ENCODE data around the gene BAIAP2L1.

BAIAP2L1 gene

DNA sequence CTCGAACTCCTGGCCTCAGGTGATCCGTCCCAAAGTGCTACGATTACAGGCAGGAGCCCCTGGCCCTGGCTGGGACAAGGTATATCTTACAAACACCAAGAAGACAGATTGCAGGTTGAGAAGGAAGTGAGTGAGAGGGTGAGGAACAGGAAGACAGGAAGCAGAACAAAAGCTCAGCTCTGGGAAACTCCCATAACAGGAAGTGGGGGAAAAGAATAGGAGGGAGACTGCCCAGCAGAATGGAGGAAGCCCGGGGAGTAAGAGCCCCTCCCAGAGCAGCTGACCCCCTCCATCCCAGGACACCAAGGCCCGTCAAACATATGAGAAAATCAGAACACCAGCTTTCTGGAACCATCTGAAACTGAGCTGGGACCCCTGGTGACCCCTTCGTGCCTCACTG is 151.8 kb downstream of the BAIAP2L1 start:
- no peak for DNase-seq (ENCODE audit: low read depth)
- no peak overlapping the region for H3K4me3 ChIP-seq (ENCODE audit: low read depth, low read length)
- TF ChIP-seq, protein P1, sequence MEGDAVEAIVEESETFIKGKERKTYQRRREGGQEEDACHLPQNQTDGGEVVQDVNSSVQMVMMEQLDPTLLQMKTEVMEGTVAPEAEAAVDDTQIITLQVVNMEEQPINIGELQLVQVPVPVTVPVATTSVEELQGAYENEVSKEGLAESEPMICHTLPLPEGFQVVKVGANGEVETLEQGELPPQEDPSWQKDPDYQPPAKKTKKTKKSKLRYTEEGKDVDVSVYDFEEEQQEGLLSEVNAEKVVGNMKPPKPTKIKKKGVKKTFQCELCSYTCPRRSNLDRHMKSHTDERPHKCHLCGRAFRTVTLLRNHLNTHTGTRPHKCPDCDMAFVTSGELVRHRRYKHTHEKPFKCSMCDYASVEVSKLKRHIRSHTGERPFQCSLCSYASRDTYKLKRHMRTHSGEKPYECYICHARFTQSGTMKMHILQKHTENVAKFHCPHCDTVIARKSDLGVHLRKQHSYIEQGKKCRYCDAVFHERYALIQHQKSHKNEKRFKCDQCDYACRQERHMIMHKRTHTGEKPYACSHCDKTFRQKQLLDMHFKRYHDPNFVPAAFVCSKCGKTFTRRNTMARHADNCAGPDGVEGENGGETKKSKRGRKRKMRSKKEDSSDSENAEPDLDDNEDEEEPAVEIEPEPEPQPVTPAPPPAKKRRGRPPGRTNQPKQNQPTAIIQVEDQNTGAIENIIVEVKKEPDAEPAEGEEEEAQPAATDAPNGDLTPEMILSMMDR (IDR thresholded peaks at IDR 0.05; ENCODE audit: insufficient read depth, low read depth, low read length, missing control alignments): no peak

DNA sequence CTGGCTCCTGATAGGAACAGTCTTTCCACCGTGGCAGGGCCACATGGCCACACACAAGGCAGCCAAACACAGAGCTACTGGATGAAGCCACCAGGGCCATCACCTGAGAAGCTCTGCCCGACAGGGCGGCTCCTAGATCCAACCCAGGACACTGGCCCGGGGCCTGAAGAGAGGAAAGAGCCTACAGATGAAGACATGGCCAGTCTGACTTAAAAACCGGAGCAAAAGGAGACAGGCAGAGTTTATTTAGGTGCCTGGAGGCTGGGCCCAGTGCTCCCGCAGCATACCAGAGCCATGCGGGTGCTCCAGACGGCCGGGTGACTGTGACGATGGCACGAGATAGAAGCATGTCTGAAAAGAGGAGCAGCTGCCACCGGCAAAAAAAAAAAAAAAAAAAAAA is 152.7 kb downstream of the BAIAP2L1 start:
- H3K4me3 ChIP-seq (ENCODE audit: low read depth, low read length): no peak overlapping the region
- DNase-seq (ENCODE audit: low read depth): no peak
- TF ChIP-seq, protein P1 (IDR thresholded peaks at IDR 0.05; ENCODE audit: insufficient read depth, low read depth, low read length, missing control alignments): no peak

DNA sequence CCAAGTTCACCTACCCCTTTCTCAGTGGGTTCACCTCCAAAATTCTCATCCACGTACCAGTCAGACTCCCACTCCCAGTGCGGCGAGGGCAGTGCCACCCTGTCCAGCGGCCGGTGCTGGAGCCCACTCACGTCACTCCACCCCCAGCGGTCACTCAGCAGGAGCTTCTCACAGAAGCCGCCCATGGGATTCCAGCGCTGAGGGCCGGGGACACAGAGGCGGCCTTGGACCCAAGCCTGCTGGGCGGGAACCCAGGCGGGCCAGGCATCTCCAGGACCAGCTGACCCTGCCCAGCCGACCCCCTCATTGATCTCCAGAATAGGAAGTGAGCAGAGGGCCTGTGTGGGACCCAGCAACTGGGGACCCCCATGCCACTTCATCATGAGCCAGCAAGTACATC is 156.0 kb downstream of the BAIAP2L1 start:
- no peak for DNase-seq (ENCODE audit: low read depth)
- no peak overlapping the region for H3K4me3 ChIP-seq (ENCODE audit: low read depth, low read length)
- TF ChIP-seq, protein P1 (IDR thresholded peaks at IDR 0.05; ENCODE audit: insufficient read depth, low read depth, low read length, missing control alignments): no peak

DNA sequence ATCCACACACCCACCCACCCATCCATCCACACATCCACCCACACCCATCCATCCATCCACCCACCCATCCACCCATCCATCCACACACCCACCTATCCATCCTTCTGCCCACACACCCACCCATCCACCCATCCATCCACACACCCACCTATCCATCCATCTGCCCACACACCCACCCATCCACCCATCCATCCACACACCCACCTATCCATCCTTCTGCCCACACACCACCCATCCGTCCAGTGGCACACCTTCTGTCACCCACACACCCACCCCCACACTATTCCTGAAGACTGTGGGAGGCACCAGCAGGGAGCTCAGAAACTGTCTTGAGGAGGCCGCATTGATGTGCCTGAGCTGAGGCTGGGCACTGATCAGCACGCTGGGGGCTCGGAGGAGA is 158.0 kb downstream of the BAIAP2L1 start:
- no peak for DNase-seq (ENCODE audit: low read depth)
- TF ChIP-seq, protein P1 (IDR thresholded peaks at IDR 0.05; ENCODE audit: insufficient read depth, low read depth, low read length, missing control alignments): no peak
- no peak overlapping the region for H3K4me3 ChIP-seq (ENCODE audit: low read depth, low read length)

DNA sequence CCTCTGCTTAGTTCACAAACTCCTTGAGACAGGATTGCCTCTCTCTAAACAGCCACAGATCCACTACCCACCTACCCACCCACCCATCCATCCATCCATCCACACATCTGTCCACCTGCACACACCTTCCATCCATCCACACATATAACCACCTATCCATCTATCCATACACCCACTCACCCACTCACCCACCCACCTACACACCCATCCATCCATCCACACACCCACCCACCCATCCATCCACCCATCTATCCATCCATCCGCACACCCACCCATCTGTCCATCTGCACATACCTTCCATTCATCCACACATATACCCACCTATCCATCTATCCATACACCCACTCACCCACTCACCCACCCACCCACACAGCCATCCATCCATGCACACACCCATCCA is 158.5 kb downstream of the BAIAP2L1 start:
- no peak for DNase-seq (ENCODE audit: low read depth)
- no peak overlapping the region for H3K4me3 ChIP-seq (ENCODE audit: low read depth, low read length)
- TF ChIP-seq, protein P1 (IDR thresholded peaks at IDR 0.05; ENCODE audit: insufficient read depth, low read depth, low read length, missing control alignments): no peak

DNA sequence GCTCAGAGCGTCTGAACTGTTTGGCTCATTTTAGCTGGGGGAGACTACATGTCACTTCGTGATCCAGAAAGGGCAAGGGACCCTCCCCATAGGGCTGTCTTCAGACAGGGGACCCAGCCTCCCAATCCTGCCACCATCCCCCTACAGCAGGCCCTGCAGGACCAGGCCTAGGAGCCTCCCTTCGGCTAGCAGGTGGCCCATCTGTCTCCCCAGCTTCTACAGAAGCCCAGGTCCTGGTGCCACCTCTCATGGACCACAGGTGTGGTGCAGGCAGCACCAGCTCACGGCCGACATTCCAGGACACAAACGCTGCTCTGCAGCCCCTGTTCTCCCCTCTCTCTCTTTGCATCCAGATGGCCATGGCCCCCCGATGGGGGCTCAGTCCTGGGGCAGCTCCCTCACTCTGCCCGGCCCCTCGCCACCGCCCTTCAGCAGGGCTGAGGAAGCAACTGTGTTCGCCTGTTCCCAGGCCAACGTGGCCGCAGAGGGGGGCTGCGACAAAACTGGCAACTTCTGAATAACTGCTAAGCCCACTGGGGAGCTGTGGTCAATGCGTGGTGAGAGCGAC is 159.1 kb downstream of the BAIAP2L1 start:
- TF ChIP-seq, protein P1 (IDR thresholded peaks at IDR 0.05; ENCODE audit: insufficient read depth, low read depth, low read length, missing control alignments): no peak
- no peak for DNase-seq (ENCODE audit: low read depth)
- H3K4me3 ChIP-seq (ENCODE audit: low read depth, low read length): no peak overlapping the region
